Measurements from ENCODE around the gene FAM184B.
A peak's percentile ranks its signal among the peaks of the same experiment; 100 is the strongest.
"Not testable (repeated sequence)": the region's sequence is repeated elsewhere in the genome, so short reads cannot be mapped to it uniquely, and the experiment has no call there.

The FAM184B gene

DNA sequence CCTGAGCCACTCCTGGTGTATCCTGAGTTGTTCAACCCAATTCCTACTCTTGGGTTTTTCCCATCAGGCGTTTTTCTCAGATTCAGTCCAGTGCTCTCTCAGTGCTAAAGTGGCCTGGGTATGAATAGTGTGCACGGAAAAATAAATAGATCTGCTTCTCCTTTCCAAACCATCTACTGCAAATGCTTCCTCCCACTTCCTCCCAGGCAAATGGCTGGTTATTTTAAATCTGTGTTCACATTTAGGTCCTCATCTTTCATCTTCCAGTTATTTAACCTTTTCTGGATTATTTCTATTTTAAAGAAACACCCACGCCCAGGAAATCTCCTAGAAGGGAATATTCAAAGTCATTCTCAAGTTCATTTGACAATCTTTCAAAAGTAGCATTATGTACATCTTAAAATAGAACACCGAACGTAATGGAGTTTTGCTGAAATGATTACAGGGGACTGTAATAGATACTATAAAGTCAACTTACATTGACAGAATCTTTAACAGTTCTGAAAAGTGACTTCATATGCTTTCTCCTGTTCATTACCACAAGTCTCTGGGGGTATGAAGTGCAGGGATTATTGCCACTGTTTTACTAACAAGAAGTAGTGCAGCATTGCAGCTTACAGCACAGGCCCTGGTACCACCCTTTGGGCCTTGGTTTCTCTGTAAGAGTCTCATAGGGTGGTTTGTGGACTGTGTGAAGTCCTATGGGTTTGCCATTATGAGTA lies 100.7 kb downstream of the FAM184B start:
- no peak for DNase-seq

DNA sequence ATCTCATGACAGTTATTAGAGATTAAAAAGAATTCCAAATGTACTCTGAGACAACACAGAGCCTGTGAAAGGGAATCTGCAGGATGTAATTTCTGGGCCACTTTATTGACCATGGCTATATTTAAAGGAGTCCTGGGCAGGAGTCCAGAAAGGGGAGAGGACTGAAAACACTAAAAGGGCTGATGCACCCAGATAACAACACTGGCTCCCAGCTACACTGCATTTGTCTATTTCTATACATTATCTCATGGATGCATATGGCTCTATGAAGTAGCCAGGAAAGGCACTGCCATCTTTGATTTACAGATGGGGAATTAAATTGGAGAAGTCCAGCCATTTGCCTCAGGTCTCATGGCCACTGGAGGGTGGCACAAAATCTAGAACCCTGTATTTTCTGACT lies 111.0 kb downstream of the FAM184B start:
- peak; percentile 78 for DNase-seq

DNA sequence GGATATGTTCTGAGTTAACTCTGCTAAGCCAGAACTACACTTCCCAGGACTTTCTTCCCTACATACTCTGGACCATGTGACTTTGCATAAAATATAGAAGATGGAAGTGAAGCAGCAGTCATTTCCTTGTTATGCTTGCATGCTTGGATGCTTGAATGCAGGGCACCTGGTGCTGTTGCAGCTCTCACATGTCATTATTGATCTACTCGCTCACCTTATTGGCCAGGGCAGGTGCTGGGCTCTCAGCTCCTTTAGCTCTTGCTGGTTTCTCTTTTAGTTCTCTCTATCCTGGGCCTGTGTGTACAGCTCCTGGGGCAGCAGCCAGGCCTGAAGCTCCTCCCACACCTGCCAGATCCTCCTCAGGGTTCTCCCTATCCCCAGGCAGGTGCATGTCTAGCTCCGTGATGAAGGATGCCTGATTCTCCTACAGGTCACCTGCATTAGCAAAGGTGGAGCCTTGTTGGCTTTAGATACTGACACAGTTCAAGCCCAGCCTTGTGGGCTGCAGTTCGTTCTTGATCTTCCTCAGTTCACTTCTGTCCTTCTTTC lies 113.7 kb downstream of the FAM184B start:
- no peak for DNase-seq

DNA sequence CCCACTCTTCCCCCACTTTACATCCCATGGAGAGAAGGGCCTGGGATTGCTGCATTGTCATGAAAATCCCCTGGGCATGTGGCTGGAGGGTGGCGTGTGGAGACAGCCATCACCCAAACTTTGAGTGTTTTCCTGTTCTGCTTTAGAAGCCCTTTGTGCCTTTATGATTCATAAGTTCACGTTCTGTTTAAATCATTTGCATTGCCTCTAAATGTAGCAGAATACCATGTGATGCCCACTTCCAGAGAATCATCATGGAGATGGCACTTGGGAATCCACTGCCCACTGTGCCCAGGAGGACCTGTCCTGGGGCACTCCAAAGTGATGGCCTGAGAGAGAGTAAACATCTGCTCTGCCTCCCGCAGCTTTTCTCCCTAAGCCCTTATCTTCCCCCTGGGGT lies 114.2 kb downstream of the FAM184B start:
- DNase-seq, result no peak

DNA sequence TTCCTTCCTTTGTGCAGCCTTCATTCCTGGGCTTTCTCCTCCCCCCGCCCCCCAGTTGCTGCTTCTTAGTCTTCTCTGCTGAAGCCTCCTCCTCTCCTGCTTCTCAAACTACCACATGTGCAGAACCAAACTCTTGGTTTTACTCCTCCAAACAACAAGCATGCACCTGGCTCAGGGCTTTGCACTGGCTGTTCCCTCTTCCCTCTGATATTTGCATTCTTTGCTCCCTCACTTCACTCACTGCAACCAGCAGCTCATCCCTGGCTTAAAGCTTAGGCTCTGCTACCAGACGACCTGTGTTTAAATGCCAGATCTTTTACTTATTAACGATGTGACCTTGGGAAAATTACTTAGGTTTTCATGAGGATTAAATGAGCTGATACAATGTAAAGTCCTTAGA lies 115.6 kb downstream of the FAM184B start:
- no peak for DNase-seq

DNA sequence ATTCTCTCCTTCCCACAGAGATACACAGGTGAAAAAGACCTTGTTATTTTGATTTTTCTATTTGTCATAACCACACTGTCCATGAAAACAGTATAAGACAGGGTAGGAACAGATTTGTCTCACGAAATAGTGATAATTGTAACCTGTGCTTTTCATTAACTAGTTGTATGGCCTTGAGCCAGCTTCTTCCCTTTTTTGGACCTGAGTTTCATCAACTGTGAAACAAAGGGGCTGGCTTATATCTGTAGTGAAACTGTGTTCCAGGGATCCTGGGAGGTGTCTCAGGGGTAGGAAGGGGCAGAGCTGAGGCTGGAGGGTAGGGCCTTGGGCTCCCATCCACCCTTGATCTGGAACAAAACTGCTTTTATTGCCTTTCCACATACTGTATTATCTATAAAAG lies 116.1 kb downstream of the FAM184B start:
- DNase-seq, result no peak

DNA sequence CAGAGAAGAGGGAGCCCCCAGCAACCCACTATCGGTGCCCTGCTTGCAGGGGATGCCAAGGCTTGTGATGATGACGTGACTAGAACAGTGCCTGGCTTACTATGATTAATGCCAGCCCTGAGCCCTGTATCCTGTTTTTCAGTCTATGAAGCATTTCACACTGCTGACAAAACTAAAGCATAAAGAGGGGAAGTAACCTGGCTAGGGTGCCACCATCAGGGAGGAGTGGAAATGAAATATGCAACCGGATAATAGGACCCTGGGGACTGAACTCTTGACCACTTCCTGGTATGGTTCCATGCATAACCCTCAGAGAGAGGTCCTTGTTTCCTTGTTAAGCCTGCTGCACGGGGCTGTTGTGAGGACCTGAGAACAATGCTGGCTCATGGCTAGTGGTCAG lies 116.7 kb downstream of the FAM184B start:
- peak; percentile 64 for DNase-seq

DNA sequence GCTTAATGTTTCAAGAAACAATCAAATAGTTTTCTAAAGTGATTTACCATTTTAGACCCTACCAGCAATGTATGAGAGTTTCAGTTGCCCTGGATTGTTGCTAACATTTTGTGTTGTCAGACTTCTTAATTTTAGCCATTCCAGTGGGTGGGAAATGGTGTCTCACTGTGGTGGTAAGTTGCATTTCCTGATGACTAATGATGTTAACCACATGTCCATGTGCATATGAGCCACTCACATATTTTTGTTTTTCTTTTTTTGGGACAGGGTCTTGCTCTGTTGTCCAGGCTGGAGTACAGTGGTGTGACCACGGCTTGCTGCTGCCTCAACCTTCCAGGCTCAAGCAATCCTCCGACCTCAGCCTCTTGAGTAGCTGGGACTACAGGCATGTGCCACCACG lies 118.7 kb downstream of the FAM184B start:
- DNase-seq, result peak; percentile 52

DNA sequence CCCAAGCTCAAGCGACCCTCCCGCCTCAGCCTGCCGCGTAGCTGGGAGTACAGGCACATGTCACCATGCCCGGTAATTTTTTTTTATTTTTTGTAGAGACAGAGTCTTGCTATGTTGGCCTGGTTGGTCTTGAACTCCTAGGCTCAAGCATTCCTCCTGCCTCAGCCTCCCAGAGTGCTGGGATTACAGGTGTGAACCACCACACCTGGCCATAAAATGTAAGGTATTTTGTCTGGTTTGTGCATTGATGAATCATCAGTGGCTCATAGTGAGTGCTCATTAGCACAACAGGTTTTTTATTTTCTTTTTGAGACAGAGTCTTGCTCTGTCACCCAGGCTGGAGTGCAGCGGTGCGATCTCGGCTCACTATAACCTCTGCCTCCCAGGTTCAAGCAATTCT lies 122.2 kb downstream of the FAM184B start:
- not testable (repeated sequence) for DNase-seq

DNA sequence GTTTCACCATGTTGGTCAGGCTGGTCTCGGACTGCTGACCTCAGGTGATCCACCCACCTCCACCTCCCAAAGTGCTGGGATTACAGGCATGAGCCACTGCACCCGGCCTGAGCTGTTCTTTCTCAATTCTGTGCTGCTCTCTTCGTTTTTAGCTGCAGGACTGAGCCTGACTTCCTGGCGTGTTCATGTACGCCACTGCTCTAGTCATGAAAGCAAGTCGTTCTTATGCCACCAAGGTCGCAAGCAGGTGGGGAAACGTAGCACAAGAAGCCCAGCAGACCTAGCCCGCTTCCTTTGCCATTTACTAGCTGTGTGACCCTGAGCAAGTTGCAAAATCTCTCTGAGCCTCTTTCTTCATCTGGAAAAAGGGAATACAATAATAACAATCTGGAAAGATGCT lies 123.6 kb downstream of the FAM184B start:
- no peak for DNase-seq

DNA sequence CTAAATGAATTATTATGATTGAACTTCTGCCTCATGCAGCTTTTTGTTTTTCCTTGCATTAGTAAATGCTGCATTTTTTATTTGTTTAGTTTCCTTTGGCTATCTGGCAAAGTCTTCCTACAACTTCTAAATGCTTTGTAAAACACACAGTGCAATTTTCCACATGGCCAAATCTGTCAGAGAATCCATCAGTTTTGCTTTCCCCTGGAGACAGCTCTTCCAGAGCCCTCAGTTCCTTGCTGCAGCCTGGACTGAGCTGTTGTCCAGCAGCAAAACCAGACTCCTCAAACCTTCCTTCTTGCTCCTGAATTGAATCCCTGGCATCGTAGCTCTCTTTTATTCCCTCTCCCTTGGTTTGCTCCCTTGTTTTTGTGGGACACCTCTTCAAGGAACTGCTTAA lies 124.3 kb downstream of the FAM184B start:
- no peak for DNase-seq

DNA sequence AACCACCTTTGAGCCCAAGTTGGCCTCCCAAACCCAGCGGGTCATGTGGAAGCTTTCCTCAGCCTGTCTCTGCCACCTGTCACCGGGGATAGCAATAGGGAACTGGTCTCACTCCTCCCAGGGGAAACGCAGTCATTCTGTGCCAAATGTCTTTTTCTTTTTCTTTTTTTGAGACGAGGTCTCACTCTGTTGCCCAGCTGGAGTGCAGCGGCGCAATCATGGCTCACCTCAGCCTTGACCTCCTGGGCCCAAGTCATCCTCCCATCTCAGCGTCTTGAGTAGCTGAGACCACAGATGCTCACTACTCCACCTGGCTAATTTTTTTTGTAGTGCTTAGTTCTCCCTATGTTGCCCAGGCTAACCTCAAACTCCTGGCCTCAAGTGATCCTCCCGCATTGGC lies 126.7 kb downstream of the FAM184B start:
- DNase-seq, result no peak

DNA sequence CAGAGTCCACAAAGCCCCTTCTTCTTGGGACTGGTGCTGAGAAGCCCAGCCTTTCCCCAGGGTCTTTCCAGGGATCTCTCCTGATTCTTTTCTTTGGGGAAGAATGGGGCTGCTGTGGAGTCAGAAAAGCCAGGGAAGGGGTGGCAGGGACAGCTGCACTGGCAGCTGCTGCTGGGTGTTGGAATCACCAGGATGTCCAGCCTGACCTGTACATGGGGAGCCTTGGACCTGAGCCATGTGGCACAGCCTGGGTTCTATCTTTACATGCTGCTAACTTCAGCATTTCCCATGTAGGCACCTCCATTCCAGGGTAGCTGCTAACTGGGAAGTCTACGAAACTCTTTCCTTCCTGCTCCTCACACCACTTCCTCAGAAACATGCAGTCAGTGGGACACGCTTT lies 131.0 kb downstream of the FAM184B start:
- no peak for DNase-seq

DNA sequence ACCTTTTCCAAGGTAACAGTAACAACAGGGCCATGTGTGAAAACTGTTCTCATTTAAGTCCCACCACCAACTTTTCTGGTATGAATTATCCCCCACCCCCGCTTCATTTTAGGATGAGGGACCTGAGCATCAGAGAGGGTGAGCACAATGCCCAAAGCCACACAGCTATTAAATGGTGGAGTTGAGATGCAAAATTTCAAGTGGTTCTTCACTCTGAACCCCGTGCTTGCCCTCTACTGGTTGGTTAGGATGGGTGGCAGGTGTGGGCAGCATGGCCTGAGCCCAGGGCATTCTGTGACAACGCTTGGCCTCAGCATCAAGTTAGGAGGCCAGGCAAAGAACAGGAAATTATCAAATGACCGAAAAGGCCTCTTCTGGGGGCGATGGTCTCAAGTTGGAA lies 133.5 kb downstream of the FAM184B start:
- DNase-seq, result peak; percentile 42

DNA sequence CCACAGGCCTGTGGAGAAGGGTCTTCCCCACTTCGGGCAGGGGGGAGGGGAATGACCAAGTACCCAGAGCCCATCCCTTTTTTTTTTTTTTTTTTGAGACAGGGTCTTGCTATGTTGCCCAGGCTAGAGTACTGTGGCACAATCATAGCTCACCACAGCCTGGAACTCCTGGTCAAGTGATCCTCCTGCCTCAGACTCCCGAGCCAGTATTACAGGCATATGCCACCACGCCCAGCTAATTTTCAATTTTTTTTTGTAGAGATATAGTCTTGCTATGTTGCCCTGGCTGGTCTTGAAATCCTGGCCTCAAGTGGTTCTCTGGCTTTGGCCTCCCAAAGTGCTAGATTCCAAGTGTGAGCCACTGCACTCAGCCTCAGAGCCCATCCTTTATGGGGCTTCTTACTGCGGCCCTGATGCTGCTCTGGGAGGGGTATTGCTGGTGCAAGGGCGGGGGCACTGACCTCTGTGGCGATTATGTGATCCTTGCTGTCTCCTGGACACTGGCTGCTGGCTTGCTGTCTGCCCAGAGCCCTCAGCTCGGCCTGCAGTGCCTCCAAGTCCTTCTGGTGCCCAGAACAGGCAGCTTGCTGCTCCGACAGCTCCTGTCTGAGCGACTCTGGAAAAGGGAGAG lies 134.1 kb downstream of the FAM184B start:
- no peak for DNase-seq

DNA sequence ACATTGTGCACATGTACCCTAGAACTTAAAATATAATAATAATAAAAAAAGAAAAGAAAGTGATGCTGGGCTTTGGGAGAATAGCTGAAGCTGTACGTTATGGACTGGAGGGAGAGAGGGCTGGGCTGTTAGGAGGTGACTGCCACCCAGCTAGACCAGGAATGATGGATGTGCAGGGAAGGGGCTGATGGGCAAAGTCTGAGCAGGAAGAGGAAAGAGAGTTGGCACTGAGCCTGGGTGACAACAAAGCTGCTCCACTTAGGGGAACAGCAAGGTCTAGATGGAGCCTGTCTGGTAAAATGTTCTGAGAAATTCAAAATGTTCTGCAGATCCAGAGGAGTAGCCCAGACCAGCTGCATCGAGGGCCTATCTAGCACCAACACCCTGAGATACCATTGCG lies 134.7 kb downstream of the FAM184B start:
- DNase-seq, result no peak

DNA sequence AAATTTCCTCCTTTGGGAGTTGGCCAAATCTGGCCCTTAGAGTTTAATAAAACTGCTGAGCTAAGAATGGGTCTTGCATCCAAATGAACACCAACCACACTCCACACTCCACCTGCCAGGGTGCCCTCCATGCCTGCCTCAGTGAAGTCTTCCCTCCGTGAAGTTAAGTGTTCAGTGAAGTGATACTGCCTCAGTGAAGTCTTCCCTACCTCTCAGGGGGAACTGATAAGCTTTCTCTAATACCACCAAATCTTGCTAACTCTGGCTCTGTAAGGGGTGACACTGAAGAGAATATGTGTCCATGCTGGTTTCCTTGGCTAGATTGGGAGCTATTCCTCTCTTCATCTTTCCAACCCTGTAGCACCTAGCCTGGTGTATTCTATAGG lies 139.0 kb downstream of the FAM184B start:
- DNase-seq, result no peak

DNA sequence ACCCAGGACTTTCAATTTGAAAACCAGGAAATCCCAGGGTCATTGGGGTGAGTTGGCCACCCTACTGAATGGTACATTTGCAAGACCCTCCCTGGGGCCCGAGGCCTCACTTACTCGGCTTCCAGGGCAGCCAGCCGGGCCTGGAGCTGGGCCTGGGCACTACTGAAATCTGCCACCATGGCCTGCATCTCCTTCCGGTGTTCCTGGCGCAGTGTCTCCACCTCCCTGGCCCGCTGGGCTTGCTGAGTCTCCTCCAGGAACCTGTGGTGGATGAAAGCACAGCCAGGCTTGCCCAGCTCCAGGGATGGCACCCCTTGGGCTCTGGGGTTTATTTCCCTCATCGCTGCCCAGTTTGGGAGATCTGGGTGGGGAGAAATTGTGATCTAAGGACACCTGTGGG lies 142.3 kb downstream of the FAM184B start:
- no peak for DNase-seq

DNA sequence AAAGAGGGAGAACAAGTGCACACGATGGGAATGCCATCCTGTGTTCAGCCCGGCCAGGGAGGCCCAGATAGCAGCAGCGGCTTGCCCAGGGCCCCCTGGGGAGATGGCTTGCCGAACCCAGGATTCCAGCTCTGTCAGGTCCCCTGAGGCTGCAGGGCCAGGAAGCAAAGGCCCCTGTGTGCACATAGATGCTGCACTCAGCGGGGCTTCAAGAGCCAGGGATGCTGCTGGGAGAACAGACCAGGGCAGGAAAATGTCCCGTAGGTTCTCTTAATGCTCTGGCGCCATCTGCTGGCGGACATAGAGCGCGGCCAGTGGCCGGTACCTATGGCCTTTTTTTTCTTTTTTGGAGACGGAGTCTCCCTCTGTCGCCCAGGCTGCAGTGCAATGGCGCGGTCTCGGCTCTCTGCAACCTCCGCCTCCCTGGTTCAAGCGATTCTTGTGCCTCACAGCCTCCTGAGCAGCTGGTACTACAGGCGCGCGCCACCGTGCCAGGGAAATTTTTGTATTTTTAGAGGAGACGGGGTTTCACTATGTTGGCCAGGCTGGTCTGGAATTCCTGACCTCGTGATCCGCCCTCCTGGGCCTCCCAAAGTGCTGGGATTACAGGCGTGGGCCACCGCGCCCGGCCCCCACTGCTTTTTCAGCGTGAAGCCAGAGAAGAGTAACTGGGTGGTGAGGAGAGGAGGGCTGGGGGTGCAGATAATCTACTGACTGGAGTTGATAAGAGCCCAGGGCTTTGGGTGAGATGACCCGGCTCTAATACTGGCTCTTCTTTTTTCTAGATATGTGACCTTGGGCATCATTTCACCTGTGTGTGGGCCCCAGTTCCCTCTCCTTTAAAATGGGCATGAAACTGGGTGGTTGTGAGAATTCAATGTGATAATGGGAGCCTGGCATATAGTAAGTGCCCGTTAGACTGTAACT lies 144.5 kb downstream of the FAM184B start:
- DNase-seq, result peak; percentile 87

DNA sequence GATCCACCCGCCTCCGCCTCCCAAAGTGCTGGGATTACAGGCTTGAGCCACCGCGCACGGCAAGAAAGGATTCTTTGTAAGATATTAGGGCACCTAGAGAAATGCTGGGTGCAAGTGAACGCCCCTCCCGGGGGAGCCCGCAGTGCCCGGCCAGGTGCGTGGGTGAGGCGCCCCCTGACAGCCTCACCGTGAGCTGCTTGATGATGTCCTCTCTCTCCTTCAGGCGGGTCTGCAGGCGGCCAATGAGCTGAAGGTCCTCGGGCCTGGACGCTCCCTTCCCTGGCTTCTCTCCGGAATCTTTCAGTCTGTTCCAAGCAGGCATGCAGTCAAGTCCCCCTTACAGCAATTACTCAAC lies 145.1 kb downstream of the FAM184B start:
- DNase-seq, result no peak

DNA sequence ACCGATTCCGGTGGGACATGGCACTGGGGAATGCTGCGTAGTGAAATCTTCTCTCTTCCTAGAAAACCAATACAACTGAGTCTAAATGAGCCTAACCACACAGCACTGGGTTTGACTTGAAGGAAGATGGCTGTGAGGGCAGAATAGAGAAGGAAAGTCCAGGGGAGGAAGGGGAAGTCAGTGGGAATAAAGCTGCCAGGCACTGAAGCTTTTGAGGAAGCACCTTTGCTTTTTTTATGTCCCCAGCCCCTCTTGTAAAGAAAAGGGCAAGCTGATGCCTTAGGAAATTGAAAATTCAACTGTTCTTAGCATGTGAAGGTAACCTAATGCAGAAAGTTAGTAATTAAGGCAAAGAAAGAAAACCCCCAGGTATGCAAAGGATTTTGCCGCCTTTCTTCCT lies 146.4 kb downstream of the FAM184B start:
- no peak for DNase-seq

DNA sequence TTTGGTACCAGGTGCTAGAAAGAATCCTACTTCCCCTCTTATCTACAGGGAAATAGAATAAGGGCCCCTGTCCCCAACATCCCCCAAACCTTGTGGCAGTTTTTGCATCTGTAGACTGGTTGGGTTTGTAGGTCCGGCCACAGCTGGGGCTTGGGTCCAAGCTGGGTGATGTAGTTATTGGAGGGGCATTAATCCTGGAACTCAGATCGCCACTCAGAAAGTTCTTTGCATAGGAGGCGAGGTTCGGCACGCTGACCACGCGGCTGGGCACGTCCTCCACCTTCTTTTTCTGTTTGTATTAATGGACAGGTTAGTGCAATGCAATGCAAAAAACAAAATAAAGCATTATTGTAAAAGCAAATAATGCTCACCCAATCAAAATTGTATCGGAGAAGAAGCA lies 147.8 kb downstream of the FAM184B start:
- no peak for DNase-seq

DNA sequence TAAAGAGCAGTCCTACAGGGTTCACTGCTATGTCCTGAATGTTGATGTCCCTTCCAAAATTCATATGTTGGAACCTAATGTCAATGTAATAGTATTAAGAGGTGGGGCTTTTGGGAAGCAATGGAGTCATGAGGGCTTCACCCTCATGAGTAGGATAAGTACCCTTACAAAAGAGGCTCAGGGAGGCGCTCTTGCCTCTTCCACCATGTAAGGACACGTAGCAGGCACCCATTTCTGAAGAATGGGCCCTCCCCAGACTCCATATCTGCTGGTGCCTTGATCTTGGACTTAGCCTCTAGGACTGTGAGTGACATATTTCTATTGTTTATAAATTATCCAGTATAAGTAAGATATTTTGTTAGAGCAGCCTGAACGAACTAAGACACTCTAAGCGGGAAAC lies 151.2 kb downstream of the FAM184B start:
- no peak for DNase-seq

DNA sequence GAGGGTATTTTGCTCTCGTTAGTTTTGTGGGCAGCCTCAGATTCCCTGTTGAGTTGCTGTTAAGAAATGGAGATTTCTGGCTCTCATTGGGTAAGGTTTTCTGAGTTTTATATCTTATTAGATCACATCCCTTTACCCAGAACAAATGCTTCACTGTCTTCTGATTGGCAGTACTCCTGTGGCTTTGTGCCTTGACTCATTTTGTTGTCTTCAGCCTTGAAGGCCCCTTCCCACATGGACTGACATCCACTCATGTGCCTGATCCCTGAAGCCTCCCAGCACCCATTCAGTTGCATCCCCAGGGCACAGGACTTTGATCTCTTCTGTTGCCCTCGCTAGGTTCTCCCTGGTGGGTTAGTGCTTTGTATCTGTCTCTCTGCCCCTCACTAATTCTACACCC lies 156.6 kb downstream of the FAM184B start:
- DNase-seq, result no peak

All from hematopoietic multipotent progenitor cell treated with erythropoietin and hydrocortisone succinate and interleukin-3 and kit ligand, for 4 days (in vitro differentiated cells).